Measurements from ENCODE around the gene MAU2. TPM values are rescaled to one million over a fixed set of nuclear protein-coding genes. Genes with fewer than 3 reads are reported as not detected.

The MAU2 gene
- total and polyA plus RNA-seq, 10 of the 15 experiments (the other 5 are each of a cell fraction or from before 2014, with no cell fraction given): 1.8 to 47.2 (median 22.1) TPM

GRCh38 chr19:19385896-19386869, 65.6 kb downstream of the MAU2 start (continued):
- TF ChIP-seq CTCF (IDR thresholded peaks at IDR 0.05 in 2 of 3, conservative IDR thresholded peaks at IDR 0.05 in 1 of 3; ENCODE audit: control insufficient read depth in 2 of 3, extremely low read depth in 1 of 3, insufficient read depth in 1 of 3, low read depth in 3 of 3, low read length in 3 of 3) (peak in 2 of 3 experiments; percentile 12 to 21; a peak in 3 of 6 replicates), GABPA (IDR thresholded peaks at IDR 0.05; ENCODE audit: low read depth) (no peak), CREM (IDR thresholded peaks at IDR 0.05; ENCODE audit: low read depth) (no peak), MEF2B (IDR thresholded peaks at IDR 0.05; ENCODE audit: partially characterized antibody, poor library complexity, severe bottlenecking) (peak; percentile 59), ZNF274 (IDR thresholded peaks at IDR 0.05; ENCODE audit: insufficient read depth, insufficient read length) (no peak), NKRF (conservative IDR thresholded peaks at IDR 0.05) (peak; percentile 88), BMI1 (IDR thresholded peaks at IDR 0.05; ENCODE audit: borderline replicate concordance) (no peak), POLR2AphosphoS2 (IDR thresholded peaks at IDR 0.05; ENCODE audit: low read depth, low read length) (no peak), ZBTB11 (CRISPR knock-in tag; IDR thresholded peaks at IDR 0.05) (no peak), ZSCAN29 (IDR thresholded peaks at IDR 0.05) (0 out of 2 replicates have a peak, but pooled peaks have one; percentile 49), NR2C1 (IDR thresholded peaks at IDR 0.05) (0 out of 2 replicates have a peak, but pooled peaks have one; percentile 13), KAT2A (conservative IDR thresholded peaks at IDR 0.05; ENCODE audit: control insufficient read depth, low read depth, low read length) (no peak), RB1 (IDR thresholded peaks at IDR 0.05; ENCODE audit: borderline replicate concordance) (no peak; the same call in 1 of the 2 replicates), POLR2A (IDR thresholded peaks at IDR 0.05; ENCODE audit: low read depth, low read length) (peak; percentile 79), CEBPB (IDR thresholded peaks at IDR 0.05; ENCODE audit: borderline replicate concordance in 1 of 2, low read depth in 2 of 2, low read length in 2 of 2) (no peak), YBX1 (IDR thresholded peaks at IDR 0.05) (no peak)
